Activated CD4-positive, alpha-beta T cell treated with anti-CD3 and anti-CD28 coated beads, Interleukin-2, Interleukin-4, amounts not matched to agents 100 ng/mL and 50 ng/mL, durations not matched to agents 16 hours and 8 hours (primary cell): Measurements from ENCODE around the gene DNAH9.

ENCODE experiments used
- DNase-seq: peaks from one replicate; pipeline ENCODE4 v3.0.0-alpha.2; 2020; ENCODE audit warnings: low spot score

The DNAH9 gene

DNA sequence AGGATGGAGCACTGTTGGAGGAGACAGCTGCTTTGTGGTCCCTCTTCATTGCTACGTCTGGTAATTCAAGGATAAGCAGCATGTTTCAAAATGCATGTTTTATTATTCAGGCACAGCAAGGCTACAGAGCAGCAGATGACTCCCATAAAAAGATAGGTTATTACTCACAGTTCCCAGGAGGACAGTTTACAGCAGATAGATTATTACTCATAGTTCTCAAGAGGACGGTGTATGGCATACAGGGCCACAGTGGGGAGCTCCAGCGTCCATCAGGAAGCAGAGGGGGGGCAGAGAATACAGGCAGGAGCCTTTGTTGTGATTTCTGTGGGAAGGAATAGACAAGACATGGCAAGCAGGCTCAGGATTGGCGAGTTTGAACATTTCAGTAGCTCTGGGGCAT lies 72.9 kb downstream of the DNAH9 start:
- no peak for DNase-seq

DNA sequence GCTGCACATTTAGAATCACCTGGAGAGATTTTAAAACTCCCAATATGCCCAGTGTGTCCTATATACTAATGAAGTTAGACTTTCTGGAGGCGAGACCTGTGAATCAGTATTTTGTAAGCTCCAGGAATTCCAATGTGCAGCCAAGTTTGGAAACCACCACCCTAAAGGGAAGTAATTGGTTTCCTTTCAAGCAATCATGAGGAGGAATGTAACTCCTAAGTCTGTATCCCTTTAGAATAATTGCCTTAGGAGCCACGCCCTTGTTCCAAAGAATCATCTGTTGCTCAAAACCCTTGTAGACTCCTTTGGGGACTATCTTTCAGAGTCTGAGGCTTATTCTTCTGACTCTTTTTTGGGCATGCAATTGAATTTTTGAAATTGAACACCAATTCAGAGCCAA lies 84.4 kb downstream of the DNAH9 start:
- no peak for DNase-seq

DNA sequence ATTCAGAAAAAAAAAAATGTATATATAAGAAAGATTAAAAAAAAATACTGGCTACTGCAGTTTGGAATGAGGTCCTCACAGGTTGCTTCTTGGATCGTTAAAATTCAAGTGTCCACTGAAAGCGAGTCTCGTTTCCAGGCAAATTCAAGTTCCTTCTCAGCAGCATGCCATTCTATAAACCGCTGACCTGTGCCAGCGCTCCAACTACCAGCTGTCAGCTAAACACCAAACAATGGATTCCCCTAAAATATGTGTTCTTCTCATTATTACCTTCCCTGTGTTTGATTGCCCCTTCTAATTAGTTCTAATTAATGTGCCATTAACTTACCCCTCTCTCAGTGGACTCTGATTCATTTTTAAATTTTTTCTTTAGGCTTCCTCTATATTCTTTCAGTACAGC lies 92.4 kb downstream of the DNAH9 start:
- DNase-seq: no peak

DNA sequence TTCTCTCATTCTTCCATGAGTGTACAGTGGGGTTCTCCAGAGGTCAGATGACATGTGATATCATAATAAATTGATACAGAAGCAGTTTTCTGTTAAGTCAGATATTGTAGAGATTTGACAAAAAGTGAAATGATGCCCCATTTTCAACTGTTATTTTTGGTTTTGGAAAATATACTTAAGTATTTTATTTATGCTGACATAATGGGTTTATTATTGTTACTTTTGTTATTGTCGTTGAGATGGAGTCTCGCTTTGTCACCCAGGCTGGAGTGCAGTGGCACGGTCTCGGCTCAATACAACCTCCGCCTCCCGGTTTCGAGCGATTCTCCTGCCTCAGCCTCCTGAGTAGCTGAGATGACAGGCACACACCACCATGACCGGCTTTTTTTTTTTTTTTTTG lies 94.4 kb downstream of the DNAH9 start:
- no peak for DNase-seq

DNA sequence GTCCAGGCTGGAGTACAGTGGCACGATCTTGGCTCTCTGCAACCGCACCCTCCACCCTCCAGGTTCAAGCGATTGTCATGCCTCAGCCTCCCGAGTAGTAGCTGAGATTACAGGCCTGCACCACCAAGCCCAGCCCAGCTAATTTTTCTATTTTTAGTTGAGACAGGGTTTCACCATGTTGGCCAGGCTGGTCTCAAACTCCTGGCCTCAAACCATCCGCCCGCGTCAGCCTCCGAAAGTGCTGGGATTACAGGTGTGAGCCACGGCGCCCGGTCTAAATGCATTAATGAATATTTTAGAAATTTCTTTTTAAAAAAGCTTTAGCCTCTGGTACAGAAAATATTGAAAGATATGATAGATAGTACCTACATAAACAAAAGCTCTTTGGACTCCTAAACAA lies 95.0 kb downstream of the DNAH9 start:
- no peak for DNase-seq

DNA sequence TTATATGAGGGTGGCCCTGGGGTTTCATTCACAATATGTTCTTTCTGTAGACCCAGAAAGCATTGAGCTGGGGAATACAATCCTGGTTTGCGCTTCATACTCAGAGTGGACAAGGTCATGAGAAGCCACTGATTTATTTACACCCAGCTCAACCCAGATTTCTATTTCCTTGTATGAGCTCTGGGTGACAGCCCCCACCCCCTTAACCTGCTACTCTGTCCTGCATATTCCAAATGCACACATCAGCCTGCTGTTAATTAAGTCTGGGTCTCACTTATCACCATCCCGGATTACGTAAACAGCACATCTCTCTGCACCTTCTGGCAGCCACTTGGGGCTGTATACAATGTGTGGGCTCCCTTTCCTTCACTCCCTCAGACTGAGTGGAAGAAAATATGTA lies 102.4 kb downstream of the DNAH9 start:
- no peak for DNase-seq

DNA sequence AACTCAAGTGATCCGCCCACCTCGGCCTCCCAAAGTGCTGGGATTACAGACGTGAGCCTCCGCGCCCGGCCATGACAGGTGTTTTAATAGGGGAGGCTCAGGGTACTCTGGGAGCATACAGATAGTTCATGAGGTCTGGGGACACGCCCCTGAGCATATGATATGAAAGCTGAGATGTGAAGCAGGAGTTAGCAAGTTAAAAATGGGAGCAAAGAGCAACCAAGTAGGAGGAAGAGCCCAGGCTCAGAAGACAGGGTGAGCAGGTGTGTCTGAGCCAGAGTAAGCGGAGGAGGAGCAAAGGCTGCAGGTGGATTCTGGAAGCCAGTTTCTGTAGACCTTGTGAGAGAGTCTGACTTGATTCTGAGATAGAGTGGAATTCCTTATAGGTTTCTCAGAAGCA lies 103.6 kb downstream of the DNAH9 start:
- DNase-seq: no peak

DNA sequence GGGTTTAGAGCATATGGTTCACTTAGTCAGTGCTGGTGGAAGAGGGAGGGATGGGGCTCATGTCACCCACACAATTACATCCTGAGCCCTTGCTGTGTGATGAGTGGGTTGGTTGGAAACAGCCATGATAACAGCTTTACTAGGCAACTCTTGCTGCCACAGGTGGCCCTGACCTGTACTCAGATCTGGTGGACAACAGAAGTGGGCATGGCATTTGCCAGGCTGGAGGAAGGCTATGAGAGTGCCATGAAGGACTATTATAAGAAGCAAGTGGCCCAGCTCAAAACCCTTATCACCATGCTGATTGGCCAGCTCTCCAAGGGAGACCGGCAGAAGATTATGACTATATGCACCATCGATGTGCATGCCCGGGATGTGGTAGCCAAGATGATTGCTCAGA lies 105.8 kb downstream of the DNAH9 start:
- no peak for DNase-seq

DNA sequence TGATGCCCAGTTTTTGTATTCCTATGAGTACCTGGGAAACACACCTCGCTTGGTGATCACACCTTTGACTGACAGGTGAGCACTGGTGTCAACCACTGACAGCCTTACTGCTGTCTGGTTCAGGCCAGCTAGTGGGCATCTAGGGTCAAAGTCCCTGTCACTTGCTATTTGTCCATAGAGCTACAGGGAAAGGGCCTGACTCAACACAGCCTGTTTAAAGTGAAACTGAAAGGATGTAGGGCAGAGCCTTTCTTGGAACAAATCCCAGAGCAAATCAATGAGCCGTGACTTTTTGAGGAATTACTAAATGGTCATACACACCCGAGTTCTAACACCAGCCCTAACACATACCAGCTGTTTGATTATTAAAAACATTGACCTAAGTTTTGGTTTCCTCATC lies 106.8 kb downstream of the DNAH9 start:
- DNase-seq: no peak

DNA sequence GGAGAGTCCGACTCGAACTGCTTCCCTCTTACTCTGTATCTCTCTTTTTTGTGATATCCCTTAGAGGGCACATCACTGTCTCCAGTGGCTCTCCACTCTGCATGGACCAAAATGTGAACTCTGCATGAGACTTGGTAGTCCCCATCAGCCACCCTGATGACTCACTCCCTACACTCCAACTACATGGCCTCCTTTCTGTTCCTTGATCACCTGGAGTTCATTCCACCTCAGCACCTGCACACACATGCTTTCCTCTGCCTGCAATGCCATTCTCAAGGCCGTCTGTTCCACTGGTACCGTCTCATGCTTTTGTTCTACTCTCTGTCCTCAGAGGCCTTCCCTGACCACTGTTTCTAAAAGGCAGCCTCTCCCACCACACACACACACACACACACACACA lies 109.3 kb downstream of the DNAH9 start:
- DNase-seq: no peak

DNA sequence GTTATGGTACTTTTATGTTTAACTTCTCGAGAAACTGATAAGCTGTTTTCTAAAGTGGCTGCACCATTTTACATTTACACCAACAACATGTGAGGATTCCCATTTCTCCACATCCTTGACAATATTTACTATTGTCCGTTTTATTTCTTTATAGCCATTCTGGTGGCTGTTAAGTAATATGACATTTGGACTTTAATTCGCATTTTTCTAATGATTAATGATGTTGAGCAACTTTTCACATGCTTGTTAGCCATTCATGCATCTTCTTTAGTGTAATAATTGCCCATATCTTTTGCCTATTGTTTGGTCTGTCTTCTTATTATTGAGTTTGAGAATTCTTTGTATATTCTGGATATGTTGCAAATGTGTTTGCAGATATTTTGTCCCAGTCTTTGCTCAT lies 114.2 kb downstream of the DNAH9 start:
- no peak for DNase-seq

DNA sequence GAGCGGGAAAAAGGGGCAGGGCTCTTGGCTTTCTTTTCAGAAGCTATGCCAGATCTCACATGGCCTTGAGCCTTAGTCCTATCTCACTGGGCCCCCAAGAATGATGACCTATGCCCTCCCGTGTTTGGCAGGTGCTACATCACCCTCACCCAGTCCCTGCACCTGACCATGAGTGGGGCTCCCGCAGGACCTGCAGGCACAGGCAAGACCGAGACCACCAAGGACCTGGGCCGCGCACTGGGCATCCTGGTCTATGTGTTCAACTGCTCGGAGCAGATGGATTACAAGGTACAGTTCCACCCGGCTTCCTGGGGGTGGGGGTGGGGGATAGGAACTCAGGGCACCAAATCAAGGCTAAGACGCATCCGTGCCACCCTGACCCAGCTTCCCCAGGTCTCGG lies 120.9 kb downstream of the DNAH9 start:
- no peak for DNase-seq

DNA sequence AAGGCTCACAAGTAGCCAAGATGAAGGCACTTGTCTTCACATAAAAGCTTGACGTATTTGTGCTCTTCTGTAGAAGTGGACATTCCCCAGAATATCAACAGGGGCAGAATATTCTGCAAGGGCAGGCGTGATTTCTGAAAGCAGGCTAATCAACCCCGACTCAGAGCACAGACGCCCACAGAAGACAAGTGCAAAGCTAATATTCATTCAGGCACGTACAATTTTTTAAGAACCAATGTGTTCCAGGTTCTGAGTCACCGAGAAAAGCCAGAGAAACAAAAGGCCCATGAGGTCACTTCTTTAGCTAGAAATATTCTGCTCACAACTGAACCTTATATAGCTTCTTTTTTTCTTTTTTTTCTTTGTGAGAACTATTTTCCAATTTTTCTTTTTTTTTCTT lies 121.6 kb downstream of the DNAH9 start:
- DNase-seq: no peak

DNA sequence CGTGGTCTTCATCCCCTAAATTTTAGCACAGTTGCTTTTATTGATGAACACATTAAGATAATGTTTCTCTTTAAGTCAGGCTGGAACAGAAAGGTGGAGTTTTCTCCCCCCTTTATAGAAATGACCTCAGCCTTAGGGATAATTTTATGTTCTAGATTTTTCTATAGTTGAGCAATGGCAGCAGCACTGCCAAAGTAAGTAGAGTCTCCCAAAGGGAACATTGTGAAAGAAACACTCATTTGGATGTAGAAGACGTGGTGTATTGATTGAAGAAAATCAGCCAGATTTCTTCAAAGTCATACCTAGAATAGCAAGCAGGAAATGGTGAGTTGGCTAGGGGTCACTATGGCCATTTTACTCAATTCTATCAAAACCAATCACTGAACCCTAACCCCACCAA lies 122.5 kb downstream of the DNAH9 start:
- no peak for DNase-seq

DNA sequence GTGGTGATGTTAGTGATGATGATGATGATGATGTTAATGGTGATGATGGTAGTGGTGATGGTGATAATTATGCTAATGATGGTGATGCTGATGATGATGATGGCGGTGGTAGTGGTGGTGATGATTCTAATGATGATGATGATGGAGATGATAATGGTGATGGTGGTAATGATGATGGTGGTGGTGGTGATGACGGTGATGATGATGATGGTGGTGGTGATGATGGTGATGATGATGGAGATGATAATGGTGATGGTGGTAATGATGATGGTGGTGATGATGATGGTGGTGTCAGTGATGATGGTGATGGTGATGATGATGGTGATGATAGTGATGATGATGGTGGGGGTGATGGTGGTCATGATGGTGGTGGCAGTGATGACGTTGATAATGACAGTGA lies 132.5 kb downstream of the DNAH9 start:
- no peak for DNase-seq

DNA sequence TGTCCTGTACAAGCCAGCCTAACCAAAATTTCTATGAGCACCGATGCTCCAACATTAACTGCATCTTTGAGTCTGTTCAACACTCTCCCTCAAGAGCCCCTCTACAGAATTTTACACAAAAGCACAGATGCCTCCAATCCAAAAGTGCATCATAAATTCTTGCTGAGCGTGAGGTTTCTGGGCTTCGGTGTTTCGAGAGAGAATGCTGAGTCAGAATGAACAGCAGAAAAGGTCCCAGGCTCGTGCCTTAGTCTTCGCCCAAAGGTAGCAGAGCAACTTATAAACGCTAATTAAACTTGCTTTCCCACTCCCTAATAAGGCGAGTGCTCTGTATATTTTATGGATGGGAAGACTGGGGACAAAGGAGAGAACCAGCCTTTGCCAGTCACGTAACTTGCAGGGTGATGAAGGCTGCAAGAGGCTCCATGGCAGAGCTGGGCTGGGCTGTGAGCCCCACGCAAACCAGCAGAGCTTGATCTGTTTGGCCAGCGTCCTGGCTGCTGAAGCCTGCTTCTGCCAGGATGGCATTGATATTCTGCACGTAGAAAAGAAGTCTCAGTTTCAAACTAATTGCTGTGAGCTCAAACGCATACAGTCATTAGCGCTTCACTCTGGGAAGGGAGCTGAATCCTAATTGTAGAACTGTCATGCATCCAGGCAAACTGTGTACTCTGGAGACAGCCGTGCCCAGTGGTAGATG lies 138.5 kb downstream of the DNAH9 start:
- DNase-seq: no peak

DNA sequence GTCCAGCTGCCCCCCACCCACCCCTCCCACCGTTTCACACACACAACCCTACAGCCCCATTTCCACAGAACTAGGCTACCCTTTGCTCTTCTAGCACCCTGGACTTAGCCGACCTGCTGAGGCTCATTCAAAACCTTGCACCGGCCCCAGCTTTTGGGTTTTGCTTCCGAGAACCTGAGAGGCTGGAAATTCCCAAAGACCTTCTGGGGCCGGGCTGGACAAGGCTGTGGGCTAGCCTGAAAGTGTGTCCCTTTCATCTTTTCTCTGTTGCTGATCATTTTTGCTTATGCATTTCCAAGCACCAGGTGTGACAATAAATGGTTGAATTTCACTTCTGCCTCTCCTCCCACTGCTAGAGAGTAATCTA lies 139.0 kb downstream of the DNAH9 start:
- DNase-seq: no peak

DNA sequence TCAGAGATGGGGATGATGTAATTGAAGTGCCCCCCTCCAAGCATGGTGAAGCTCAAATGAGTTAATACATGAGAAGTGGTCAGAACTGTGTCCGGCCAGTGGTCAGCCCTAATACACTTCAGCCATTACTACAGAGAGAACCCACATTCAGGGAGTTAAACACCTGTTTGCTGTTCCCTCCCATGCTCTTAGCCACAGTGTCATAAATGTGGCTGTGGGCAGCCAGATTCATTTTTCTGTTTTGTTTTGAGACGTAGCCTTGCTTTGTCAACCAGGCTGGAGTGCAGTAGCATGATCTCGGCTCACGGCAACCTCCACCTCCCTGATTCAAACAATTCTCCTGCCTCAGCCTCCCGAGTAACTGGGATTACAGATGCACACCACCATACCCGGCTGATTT lies 139.9 kb downstream of the DNAH9 start:
- no peak for DNase-seq

DNA sequence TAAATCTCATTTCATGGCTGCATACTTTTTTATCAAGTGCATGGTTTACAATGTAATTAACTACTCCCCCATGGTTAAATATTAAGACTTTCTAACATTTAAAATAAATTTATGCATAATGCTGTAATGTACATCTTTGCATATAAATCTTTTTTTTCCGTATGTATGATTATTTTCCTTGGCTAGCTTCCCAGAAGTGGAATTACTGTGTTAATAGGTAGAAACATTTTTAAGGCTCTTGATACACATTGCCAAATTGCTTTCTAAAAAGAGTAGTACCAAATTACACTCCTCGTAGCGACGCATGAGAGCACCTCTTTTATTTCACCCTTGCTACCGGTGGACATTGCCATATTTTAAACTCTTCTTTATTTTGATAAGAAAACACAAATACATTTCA lies 141.1 kb downstream of the DNAH9 start:
- DNase-seq: no peak

DNA sequence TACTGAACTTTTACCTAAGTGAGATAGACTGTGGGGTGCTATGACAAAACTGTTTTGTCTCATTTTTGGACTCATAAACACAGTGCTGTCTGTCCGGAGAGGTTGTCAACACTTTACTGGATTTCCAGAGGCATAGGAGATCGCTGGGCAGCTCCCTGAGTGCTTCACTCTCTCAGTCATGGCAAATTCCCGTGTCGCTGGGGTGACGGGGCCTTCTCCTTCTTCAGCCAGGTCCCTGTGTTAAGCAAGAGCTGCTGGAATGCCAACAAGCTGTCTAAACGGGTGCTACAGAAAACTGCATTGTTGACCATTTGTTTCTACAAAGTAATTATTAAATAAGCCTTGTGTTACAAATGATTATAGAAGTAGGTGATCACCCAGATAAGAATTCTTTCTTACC lies 141.6 kb downstream of the DNAH9 start:
- DNase-seq: no peak

DNA sequence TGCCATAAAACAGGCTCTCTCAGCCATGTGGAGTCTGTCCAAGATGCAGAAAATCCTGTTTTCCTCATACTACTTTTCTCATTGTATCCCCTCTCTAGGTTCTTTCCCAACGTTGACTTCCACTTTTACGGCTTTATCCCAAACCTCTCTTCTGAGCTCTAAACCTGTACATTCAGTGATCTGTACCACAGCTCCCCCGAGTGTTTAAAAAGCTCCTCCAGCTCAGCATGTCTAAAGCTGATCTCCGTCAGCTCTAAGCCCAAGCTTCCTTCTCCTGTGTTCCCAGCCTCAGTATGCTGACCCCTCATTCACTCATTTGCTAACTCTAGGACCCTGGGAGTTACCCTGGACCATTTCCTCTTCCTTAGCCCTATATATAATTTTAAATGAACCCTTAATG lies 144.6 kb downstream of the DNAH9 start:
- no peak for DNase-seq

DNA sequence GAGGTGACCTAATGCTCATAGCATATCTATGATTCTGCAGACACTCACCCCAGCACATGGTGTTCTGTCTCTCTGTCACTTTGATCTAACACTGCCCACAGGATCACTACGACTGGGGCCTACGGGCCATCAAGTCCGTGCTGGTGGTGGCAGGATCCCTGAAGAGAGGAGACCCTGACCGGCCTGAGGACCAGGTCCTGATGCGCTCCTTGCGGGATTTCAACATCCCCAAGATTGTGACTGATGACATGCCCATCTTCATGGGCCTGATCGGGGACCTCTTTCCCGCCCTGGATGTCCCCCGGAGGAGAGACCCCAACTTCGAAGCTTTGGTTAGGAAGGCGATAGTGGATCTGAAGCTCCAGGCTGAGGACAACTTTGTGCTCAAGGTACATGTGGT lies 146.4 kb downstream of the DNAH9 start:
- no peak for DNase-seq

DNA sequence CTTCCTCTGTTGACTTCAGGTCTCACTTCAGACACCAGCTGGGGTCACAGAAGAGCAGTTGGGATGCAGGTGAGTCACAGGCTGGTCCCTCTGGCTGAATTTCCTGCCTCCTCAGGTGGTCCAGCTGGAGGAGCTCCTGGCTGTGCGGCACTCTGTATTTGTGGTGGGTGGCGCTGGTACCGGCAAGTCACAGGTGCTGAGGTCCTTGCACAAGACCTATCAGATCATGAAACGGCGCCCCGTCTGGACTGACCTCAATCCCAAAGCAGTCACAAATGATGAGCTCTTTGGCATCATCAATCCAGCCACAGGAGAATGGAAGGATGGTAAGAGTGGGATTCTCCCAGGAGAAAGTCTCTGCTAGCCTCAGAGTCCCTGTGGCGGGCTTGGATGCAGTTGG lies 149.2 kb downstream of the DNAH9 start:
- no peak for DNase-seq

DNA sequence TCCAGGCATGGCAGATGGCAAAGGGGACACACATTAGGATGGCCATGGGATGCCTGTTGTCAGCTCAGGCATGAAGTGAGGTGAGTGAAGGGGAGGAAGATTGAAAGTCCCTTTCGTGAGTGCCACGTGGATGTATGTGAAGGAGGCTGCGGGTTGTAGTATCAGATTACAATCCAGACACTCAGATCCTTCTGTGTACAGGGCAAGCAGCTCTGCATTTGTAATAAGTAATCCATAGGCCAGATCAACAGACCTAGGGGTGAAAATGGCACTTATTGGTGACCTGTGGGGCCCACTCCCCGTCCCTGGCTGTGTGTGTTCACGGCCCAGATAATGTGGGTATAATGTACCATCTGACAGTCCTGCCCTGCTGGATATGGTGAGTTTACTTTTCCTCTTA lies 159.5 kb downstream of the DNAH9 start:
- no peak for DNase-seq

DNA sequence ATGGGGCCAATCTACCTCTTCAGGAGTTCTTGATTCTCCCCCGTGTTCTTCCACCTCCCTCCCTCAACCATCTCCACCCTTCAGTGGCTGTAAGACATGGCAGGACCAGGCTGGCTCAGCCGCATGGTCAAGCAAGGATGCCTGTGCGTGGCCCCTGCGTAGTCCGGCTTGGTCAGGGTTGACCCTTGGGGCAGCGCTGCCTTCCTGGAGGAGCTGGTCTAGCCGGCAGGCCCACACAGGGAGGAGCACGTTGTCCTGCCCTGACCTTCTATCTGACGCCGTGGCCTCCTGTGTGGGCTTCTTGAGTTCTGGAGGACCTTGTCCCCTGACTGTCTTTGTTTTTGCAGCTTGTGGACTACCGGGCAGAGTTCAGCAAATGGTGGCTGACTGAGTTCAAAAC lies 169.8 kb downstream of the DNAH9 start:
- DNase-seq: no peak
